ENCODE results near the gene PTPRH.

- no peak for TF ChIP-seq RAD21 (conservative IDR thresholded peaks at IDR 0.05)
- TF ChIP-seq POLR2AphosphoS5 (IDR thresholded peaks at IDR 0.05), result no peak
- no peak for TF ChIP-seq CTCF (IDR thresholded peaks at IDR 0.05; ENCODE audit: poor library complexity, severe bottlenecking)
Measured at GRCh38 chr19:55232986-55233385, 23.7 kb upstream of the PTPRH start.

All from neural cell (in vitro differentiated cells).